NCI-H1930 (cell line): ENCODE data around the gene CARS2.
A peak's percentile ranks its signal among the peaks of the same experiment; 100 is the strongest.
"Not testable (repeated sequence)": the region's sequence is repeated elsewhere in the genome, so short reads cannot be mapped to it uniquely, and the experiment has no call there.

Experiments
- DNase-seq, 2 experiments: peaks; one replicate each; lab custom pipeline; 2025; lab: John Stamatoyannopoulos, UW

The CARS2 gene, protein sequence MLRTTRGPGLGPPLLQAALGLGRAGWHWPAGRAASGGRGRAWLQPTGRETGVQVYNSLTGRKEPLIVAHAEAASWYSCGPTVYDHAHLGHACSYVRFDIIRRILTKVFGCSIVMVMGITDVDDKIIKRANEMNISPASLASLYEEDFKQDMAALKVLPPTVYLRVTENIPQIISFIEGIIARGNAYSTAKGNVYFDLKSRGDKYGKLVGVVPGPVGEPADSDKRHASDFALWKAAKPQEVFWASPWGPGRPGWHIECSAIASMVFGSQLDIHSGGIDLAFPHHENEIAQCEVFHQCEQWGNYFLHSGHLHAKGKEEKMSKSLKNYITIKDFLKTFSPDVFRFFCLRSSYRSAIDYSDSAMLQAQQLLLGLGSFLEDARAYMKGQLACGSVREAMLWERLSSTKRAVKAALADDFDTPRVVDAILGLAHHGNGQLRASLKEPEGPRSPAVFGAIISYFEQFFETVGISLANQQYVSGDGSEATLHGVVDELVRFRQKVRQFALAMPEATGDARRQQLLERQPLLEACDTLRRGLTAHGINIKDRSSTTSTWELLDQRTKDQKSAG

DNA sequence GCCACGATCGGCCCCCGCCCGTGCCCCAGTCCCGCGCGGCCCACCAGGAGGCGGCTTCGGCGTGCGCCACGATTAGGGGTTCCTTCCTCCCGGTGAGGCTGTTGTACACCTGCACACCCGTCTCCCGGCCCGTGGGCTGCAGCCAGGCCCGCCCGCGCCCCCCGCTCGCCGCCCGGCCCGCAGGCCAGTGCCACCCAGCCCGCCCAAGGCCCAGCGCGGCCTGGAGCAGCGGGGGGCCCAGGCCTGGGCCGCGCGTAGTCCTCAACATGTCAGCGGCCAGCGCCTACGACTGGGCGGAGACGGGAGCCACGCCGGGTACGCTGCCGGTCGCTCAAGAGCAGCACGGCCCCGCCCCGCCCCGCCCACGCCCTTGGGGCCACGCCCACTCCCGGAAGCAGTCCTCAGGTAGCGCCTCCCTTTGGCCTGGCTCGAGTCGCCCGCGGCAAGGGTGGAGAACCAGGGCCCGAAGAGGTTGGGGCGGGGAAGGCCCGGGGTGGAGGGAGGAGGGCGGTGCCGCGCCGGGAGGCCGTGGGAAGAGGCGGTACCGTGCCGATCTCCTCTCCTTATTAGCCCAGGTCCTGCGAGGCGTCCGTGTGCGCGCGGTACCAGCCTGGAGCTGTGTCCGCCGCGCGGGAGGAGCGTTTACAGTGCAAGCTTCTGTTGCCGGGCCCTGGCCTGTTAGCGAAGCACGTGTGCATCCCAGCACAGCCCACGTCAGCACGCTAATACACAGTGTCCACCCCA is at the start of gene CARS2:
CARS2 (minus strand) TSS at position 291 of the 744 bp plus-strand sequence; CDS start at position 268, 23 bp downstream.
- peak; percentile 98 for DNase-seq

DNA sequence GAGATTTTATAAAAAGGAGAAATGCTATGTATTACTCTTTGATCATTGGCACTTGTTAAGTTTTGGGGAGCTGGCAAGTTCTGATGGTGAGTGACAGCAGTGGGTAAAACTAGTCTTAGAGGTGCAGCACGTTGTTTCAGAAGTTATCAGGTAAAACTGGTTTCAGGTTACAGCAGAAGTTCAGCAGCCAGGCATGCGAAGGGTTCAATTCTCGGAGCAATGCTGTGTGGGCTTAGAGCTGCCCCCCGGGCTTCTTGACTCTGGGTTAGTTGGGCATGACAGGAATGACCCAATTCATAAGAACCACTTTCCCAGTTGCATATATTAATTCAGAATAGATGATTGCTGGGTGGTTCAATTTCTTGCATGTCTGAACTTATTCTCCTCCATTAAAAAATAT is 42.4 kb upstream of the CARS2 start:
- DNase-seq, result no peak

DNA sequence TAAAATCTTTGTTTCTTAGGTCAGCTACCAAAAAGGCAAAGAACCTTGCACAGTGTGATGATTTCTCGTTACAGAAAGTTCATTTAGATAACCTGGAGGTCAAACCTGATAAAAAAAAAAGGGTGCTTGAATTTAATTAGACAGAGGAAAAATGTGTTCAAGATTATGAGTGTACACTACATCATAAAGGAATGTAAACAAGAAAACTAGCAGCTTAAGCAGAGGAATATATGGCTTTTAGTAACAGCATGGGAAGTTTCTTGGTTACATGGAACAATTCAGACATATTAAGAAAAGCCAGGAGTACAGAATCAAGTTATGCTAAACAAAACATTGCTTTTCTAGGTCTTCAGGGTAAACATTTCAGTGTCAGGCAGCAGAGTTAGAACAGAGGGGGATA is 40.5 kb upstream of the CARS2 start:
- no peak for DNase-seq

DNA sequence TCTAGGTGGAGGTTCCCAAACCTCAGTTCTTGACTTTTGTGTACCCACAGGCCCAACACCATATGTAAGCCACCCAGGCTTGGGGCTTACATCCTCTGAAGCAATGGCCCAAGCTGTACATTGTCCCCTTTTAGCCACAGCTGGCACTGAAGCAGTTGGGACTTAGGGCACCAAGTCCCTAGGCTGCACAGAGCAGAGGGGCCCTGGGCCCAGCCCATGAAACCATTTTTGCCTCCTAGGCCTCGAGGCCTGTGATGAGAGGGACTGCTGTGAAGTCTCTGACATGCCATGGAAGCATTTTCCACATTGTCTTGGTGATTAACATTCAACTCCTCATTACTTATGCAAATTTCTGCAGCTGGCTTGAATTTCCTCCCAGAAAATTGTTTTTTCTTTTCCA is 37.8 kb upstream of the CARS2 start:
- no peak for DNase-seq

DNA sequence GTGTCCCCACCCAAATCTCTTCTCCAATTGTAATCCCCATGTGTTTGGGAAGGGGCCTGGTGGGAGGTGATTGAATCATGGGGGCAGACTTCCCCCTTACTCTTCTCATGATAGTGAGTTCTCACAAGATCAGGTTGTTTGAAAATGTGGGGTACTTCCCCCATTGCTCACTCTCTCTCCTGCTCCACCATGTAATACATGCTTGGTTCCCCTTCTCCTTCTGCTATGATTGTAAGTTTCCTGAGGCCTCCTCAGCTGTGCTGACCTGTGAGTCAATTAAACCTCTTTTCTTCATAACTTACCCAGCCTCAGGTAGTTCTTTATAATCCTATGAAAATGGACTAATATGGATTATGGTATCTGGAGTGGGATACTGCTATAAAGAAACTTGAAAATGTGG is 31.6 kb upstream of the CARS2 start:
- no peak for DNase-seq

DNA sequence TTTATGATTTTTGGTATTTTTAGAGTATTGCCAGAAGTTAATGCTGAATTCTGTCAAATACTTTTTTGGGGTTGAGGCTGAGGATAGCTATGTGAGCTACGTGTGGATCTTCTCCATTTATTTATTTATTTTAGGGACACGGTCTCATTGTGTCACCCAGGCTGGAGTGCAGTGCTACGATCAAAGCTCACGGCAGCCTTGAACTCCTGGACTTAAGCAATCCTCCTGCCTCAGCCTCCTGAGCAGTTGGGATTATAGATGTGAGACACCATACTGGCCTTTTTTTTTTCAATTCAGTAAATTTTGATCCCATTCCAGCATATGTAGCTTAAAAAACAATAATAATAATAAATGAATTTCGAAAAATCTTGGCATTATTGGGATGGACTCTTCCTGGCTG is 28.6 kb upstream of the CARS2 start:
- DNase-seq, result no peak

DNA sequence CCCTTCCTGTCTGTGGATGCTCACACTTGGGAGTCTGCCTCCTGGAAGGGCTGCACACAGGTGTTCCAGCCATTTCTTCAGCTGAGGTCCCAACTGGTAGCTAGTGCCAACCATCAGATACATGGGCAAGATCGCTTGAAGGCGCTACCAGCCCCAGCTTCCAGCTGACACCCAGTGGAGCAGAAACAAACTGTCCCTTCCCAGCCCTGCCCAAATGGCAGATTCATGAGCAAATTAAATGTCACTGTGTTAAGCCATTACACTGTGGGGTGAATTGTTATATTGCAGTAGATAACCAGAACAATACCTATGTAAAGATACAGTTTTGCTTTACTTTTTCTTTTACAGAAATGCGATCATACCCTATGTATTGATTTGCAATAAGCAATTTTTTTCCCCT is 25.2 kb upstream of the CARS2 start:
- no peak for DNase-seq

DNA sequence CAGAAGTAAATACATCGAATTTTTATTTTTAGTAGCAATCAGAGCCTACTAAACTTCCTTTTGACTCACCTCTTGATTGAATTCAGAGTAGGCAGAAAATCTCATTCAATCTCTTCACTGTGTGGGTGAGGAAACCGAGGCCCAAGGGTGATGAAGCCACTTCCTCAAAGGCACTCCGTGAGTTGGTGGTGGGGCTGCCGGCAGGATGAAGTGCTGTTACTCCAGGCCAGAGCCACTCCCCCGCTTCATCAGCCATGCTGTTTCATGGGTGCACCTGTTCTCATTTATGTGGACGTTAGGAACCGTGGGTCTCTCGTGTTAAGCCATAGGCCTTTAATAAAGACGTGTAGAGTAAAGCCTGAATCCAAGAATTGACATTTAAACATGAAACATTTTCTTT is 20.8 kb upstream of the CARS2 start:
- no peak for DNase-seq

DNA sequence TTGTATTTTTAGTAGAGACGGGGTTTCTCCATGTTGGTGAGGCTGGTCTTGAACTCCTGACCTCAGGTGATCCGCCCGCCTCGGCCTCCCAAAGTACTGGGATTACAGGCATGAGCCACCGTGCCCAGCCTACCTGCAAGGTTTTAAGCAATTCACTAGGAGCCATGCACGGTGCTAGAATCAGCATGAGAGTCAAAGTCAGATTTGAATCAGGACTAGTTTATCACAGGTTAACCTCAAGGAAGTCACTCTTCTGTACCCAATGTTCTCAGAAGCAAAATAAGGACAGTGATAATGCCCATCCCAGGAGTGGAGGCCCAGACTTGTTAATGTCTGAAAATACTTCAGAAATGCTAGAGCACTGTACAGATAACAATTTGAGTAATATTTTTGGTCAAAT is 20.2 kb upstream of the CARS2 start:
- DNase-seq, result not testable (repeated sequence)

DNA sequence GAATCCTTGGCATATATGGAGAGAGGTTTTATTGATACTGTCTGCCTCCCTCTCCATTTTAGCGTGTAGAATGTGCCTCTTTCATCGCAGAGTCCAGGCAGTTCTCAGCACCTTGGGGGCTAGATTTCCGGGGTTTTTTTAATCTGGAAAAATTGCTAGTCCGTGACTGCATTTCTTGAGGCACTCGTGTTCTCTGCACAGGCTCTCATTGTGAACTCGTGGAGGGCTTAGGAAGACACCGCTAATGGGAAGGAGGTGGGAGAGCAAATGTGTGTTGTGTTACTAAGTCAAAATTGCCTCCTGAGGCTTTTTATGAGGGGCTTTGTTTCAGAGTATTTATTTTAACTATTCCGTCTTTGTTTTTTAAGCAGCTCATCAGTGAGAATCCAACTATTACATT is 17.7 kb upstream of the CARS2 start:
- DNase-seq, result no peak

DNA sequence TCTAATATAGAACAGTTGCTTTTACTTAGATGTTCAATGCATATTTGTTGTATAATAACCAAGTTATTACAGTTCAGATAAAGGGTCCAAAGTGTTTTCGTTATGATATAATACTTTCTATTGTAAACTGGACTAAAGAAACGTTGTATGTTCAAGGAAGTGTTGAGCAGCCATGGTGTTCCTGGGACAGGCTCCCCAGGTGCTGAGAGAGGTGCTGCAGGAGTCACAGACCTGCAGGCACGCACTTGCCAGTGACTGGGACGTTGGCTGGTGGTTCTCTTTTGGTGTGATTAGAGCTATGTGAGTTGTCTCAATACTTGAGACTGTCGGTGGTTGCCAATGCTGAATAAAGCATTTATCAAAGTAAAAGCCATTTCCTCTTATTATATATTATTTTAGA is 17.1 kb upstream of the CARS2 start:
- DNase-seq, result no peak

DNA sequence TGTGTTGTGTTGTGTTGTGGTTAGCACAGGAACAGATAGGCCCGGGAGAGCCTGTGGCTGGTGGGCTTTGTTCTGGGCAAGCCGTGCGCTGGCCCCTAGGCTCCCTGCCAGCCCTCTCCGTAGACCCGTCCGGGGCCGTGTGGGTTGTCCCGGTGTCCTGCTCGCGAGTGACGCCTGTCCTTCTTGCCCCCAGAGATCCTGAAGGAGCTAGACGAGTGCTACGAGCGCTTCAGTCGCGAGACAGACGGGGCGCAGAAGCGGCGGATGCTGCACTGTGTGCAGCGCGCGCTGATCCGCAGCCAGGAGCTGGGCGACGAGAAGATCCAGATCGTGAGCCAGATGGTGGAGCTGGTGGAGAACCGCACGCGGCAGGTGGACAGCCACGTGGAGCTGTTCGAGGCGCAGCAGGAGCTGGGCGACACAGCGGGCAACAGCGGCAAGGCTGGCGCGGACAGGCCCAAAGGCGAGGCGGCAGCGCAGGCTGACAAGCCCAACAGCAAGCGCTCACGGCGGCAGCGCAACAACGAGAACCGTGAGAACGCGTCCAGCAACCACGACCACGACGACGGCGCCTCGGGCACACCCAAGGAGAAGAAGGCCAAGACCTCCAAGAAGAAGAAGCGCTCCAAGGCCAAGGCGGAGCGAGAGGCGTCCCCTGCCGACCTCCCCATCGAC is 13.3 kb upstream of the CARS2 start:
- DNase-seq, result no peak

DNA sequence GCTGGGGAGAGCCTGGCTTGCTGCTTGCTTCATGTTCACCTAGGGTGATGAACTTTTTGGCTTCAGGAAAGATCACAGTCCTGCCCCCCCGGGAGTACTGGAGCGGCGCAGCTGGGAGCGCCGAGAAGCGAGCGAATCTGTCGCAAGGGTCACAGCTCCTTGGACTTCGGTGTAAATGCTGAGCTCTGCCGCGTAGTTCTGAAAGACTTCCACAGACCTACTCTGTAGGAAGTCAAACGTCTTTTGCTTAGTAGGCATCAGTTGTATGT is 10.3 kb upstream of the CARS2 start:
- no peak for DNase-seq

DNA sequence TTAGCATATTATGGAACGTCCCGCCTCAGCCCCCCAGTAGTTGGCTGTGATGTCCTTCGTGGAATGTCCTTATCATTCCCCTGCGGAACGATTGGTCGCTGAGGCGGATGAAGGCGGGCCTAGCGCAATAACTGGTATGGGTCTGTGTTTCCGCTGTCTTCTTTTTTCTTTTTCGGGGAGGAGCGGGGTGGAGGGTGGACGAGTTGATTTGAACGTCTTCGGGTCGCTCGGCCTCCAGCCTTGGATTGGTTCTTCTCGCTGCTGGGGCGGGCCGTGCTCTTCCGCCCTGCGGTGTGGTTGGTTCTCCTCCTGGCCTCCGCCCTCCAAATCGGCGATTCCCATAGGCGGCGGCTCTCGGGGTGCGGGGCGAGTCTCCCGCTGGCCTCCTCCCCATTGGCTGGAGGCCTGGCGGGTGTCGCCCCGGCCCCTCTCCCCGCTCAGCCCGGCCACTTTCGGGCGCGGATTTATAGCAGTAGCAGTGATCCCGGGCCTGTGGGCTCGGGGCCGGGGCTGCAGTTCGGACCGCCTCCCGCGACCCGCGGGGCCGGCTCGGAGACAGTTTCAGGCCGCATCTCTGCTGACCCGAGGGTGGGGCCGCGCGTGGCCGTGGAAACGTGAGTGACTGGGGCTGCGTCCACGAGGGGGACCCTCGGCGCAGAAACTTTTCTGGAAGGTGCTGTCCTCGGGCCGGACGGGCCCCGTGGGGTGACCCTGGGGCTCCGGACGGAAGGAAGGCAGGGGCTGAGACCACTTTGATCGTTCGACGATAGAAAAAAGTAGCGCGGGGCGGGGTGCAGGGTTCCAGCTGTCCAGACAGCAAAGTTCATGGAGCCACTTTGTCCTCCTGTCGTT is 9.7 kb upstream of the CARS2 start:
- peak; percentile 100 for DNase-seq

DNA sequence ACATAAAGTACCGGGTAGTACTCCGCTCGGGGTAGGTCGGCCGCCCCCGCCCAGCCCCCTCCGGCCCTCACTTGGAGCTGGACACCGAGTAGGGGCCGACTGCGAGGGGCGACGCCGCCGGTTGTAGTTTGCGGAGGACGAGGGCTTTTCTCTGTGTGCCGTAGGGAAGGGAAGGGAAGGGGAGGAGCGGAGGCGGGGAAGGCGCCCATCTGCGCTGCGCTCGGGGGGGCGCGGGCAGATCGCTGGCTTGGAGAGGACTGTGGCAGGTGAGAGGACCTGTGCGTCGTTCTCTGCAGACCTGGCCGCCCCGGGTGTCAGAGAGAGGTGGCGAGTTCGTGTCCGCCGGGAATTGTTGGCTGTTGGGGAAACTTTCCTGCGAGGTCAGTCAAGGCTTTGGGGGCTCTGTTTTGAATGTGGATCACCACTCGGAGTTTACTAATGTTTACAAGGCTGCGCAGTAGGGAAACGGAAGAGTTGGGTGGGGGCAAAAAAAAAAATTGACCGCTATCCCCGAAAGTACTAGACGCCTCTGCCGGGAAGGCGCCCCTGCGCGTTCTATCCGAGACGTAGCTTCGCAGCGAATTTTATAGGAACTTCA is 9.0 kb upstream of the CARS2 start:
- DNase-seq, result peak; percentile 66 to 68

DNA sequence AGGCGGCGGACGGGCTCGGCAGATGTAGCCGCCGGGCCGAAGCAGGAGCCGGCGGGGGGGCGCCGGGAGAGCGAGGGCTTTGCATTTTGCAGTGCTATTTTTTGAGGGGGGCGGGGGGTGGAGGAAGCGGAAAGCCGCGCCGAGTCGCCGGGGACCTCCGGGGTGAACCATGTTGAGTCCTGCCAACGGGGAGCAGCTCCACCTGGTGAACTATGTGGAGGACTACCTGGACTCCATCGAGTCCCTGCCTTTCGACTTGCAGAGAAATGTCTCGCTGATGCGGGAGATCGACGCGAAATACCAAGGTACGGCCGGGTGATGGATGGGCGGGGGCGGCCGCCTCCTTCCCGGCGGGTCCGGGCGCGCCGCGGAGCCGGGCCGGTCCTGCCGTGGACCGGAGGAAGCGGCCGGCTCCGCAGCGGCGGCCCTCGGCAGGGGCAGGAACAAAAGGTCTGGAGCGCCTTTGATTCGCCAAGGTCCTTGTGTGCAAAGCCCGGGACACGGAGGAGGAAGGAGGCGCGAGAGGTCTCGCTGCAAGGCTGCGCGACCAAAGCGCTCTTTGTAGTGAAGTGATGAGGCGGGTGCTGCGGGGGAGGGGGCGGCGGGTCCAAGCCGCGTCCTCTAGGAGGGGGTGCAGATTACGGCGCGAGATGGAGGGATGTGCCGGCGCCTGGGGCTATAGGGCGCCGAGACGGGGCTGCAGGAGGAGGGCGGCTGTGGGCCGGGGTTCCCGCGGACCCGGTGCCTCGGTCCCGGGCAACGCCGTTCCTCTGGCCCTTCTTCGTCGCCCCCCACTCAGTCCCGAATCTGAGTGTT is 8.3 kb upstream of the CARS2 start:
- DNase-seq, result no peak

DNA sequence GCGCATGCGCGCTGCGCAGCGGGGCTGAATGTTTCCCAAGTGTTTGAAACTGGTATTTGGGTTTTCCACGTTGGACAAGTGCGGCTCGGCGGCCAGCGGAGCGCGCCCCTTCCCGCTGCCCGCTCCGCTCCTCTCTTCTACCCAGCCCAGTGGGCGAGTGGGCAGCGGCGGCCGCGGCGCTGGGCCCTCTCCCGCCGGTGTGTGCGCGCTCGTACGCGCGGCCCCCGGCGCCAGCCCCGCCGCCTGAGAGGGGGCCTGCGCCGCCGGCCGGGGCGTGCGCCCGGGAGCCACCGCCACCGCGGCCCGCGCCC is 7.7 kb upstream of the CARS2 start, which contains the start of gene ING1:
ING1 (plus strand) TSS at position 59 of the 311 bp plus-strand sequence. CDS start 450 bp downstream, outside the sequence.
- DNase-seq, result no peak

DNA sequence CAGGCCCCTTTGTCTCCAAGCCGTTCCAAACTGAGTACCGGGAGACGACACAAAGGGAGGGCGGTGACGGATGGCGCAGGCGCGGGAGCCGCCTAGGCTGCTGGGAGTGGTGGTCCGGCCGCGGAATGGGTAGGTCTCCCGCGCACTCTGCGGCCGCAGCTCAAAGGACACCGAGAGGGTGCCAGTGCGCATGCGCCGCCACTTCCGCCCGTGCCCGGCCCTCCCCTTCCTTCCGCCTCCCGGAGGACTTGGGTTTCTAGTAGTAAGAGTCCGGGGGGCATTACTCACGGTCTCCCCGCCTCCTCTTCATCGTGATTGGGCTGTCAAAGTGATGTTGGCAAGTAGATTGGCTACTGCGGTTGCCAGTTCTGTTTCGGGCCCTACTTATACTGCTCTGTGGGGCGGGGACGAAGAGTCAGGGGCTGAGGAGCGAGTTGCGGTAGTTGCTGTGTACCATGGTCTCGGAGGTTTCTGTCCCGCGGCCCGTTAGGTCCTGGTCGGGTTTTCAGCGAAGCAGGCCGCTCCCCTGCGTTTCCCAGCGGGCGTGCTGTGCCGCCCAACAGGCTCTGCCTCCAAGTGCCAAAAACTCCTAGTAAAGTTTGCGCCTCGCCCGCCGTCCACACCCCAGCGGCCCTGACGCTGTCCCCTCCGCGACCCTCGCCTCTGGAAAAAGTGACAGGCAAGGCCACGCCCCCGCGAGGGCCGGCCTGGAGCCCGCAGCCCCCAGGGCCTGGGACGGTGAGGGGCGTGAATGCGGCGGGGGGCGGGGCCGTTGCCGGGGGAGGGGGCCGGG is 7.1 kb upstream of the CARS2 start:
- DNase-seq, result peak; percentile 100

DNA sequence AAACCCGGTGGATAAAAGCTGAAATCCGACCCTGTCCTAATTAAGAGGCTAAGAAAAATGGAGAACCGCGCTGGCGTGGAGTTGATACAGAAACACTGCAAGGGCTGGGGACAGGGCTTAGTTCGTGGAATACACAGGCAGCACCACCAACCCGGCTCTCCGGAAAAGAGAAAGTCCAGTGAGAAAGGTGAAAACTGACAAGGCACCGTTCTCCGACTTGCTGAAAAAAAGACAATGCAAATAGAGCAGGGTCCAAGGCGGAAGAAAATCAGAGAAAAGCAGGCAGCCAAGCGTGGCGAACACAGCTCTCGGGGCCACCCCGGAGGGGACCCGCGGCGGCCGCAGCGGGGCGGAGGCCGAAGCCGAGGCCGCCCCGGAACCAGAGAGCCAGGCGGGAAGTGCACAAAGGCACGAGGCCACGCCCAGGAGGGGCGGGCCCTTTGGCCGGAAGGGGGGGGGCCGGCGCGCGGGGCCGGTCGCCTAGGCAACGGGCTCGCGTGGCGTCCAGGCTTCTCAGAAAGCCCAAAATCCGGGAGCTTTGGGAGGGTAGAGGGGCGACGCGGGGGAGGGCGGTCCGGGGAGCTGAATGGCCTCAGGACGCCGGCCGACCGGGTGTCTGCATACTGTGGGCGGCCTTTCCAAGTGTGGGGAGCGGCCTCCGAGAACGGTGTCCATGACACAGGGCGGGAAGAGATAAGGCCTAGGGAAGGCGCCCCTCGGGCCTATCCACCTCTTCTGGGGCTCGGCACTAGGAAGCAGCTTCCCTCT is 6.3 kb upstream of the CARS2 start:
- peak; percentile 91 to 97 for DNase-seq
